ENCODE results near the gene THEMIS.

THEMIS gene

GRCh38 chr6:127762284-127762683 lies 138.6 kb downstream of the THEMIS start (continued):
- TF ChIP-seq ZNF18 (tag by site-specific recombination; IDR thresholded peaks at IDR 0.05) (no peak), BCL11A (tag by site-specific recombination; IDR thresholded peaks at IDR 0.05; ENCODE audit: low read depth) (no peak)

- H3K9me3 ChIP-seq (ENCODE audit: control insufficient read depth, insufficient read depth, low read depth, low read length): no peaks in the 10 kb centered on the region
- H3K4me1 ChIP-seq (ENCODE audit: control insufficient read depth, insufficient read depth, low read length): no peaks in the 10 kb centered on the region
- H3K27ac ChIP-seq (ENCODE audit: extremely low read depth, low read depth, low read length): no peak overlapping the region
- TF ChIP-seq ZSCAN4 (tag by site-specific recombination; IDR thresholded peaks at IDR 0.05) (no peak), ZFHX2 (tag by site-specific recombination; conservative IDR thresholded peaks at IDR 0.05) (no peak), ZBTB7A (tag by site-specific recombination; IDR thresholded peaks at IDR 0.05; ENCODE audit: low read depth) (no peak), ZNF221 (tag by site-specific recombination; IDR thresholded peaks at IDR 0.05; ENCODE audit: borderline replicate concordance) (no peak), ZBTB26 (tag by site-specific recombination; optimal IDR thresholded peaks at IDR 0.05) (no peak), GLI2 (tag by site-specific recombination; IDR thresholded peaks at IDR 0.05; ENCODE audit: borderline replicate concordance, low read depth) (no peak), ZNF449 (tag by site-specific recombination; IDR thresholded peaks at IDR 0.05) (no peak), ZBTB49 (tag by site-specific recombination; IDR thresholded peaks at IDR 0.05; ENCODE audit: low read depth) (no peak), ZBTB10 (tag by site-specific recombination; IDR thresholded peaks at IDR 0.05) (no peak), ZNF473 (tag by site-specific recombination; IDR thresholded peaks at IDR 0.05) (no peak), ATF2 (tag by site-specific recombination; IDR thresholded peaks at IDR 0.05; ENCODE audit: low read depth) (no peak), ZNF26 (tag by site-specific recombination; IDR thresholded peaks at IDR 0.05) (no peak), ZNF837 (tag by site-specific recombination; IDR thresholded peaks at IDR 0.05) (no peak)
- no peak overlapping the region for H3K4me3 ChIP-seq (ENCODE audit: low read depth, low read length)
- CTCF ChIA-PET: no interaction called here
- POLR2A ChIA-PET: no interaction called here
- no peaks in the 10 kb centered on the region for H3K36me3 ChIP-seq (ENCODE audit: control insufficient read depth in 2 of 2, insufficient read depth in 1 of 2, low read length in 2 of 2)
Observed at GRCh38 chr6:127761084-127761483, 139.8 kb downstream of the THEMIS start.
